SK-N-MC (cell line): ENCODE results near the gene AP3B1.
A peak's percentile ranks its signal among the peaks of the same experiment; 100 is the strongest.

Experiments
- DNase-seq: peaks from one replicate; pipeline ENCODE4 v3.0.0-alpha.2; 2011; ENCODE audit warnings: low read depth, low spot score
- H3K27ac ChIP-seq: fragments of 200-600 bp; sonication (generic); 2 replicates; pipeline ENCODE4 v1.5.1; 2016; ENCODE audit warnings: mixed run types
- H3K36me3 ChIP-seq: fragments of 200-600 bp; sonication (generic); 2 replicates; pipeline ENCODE4 v1.6.1; 2017; ENCODE audit warnings: antibody characterized with exemption, low read length, mixed read lengths; ENCODE audit not compliant: insufficient read depth
- H3K4me3 ChIP-seq: fragments of 200-600 bp; sonication (generic); 2 replicates; pipeline ENCODE4 v1.5.1; 2016
- H3K9ac ChIP-seq: fragments of 200-600 bp; sonication (generic); 2 replicates; pipeline ENCODE4 v1.8.0; 2017; ENCODE audit warnings: mixed run types, mixed read lengths; ENCODE audit not compliant: insufficient read length
- H3K9me3 ChIP-seq: fragments of 200-600 bp; sonication (generic); 2 replicates; pipeline ENCODE4 v1.6.1; 2017; ENCODE audit warnings: low read depth, mild to moderate bottlenecking, antibody characterized with exemption, low read length, moderate library complexity, mixed read lengths
- EZH2 ChIP-seq: fragments of 200-600 bp; sonication (generic); IDR thresholded peaks from one replicate; pipeline ENCODE4 v1.6.1; 2017; ENCODE audit warnings: antibody characterized with exemption
- FOXP2 ChIP-seq: optimal IDR thresholded peaks from 2 replicates; pipeline ENCODE3; 2011; ENCODE audit warnings: mild to moderate bottlenecking, moderate library complexity; ENCODE audit not compliant: insufficient read depth; ENCODE audit errors: extremely low read length, control extremely low read depth
- POLR2AphosphoS5 ChIP-seq: IDR thresholded peaks from 2 replicates; pipeline ENCODE4 v1.6.1; 2012; ENCODE audit warnings: mild to moderate bottlenecking, low read depth, low read length, borderline replicate concordance

The AP3B1 gene

GRCh38 chr5:78327761-78328510, 33.4 kb upstream of the AP3B1 start:
- H3K27ac ChIP-seq: no peak overlapping the region
- no peak overlapping the region for H3K4me3 ChIP-seq
- no peak for TF ChIP-seq POLR2AphosphoS5
- no peak for TF ChIP-seq EZH2
- no peak for TF ChIP-seq FOXP2
- no peak overlapping the region for H3K9ac ChIP-seq
- H3K36me3 ChIP-seq: no peaks in the 10 kb centered on the region
- DNase-seq: no peak
- no peaks in the 10 kb centered on the region for H3K9me3 ChIP-seq

DNA sequence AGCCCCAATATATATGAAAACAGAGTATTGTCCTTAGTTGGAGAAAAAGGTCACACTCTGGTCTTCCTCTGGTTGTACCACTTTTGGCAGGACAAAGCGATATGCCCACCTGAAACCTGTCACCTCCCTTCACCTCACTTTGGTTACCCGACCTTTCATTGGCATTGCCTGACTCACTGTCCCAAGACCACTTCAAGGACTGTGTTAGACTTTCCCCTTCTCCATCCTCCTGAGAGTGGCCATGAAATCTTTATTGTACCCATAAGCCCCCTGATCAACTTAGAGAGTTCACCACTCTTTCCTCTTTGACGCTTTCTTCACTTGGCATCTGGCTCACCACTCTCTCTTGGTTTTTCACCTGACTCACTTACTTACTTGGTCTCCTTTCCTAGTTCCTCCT, 32.4 kb upstream of the AP3B1 start:
- Histone ChIP-seq H3K36me3 (no peaks in the 10 kb centered on the region), H3K9ac (no peak overlapping the region), H3K4me3 (no peak overlapping the region), H3K27ac (no peak overlapping the region), H3K9me3 (no peaks in the 10 kb centered on the region)
- DNase-seq: no peak
- TF ChIP-seq EZH2: no peak
- TF ChIP-seq POLR2AphosphoS5: no peak
- TF ChIP-seq FOXP2: no peak

DNA sequence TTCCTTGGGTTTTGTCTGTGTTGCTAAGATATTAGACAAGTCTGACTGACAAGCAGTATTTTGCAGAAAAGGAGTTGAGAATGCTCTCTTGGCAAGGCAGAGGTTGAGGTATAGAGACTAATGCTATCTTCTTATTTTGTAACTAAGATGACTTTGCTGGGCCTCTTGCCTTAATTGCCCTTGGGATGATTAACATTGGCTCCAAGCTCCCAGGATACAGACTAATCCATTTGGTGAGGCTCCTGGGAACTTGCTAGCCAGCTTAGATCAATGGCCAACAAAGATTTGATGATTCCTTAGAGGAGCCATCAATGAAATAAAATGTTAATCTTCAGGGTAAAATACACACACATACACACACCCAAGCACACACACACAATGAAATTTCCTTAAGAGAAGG, 28.7 kb upstream of the AP3B1 start:
- no peak overlapping the region for H3K9ac ChIP-seq

GRCh38 chr5:78320401-78320800, 25.9 kb upstream of the AP3B1 start:
- Histone ChIP-seq H3K27ac (no peak overlapping the region), H3K4me3 (no peak overlapping the region), H3K9ac (no peak overlapping the region), H3K9me3 (no peaks in the 10 kb centered on the region), H3K36me3 (no peaks in the 10 kb centered on the region)
- DNase-seq: peak; percentile 28
- TF ChIP-seq FOXP2 (no peak), POLR2AphosphoS5 (no peak), EZH2 (no peak)

More for the DNA sequence above, 28.7 kb upstream of the AP3B1 start:
- Histone ChIP-seq H3K27ac (no peak overlapping the region), H3K9me3 (no peaks in the 10 kb centered on the region), H3K4me3 (no peak overlapping the region), H3K36me3 (no peaks in the 10 kb centered on the region)
- DNase-seq: no peak
- TF ChIP-seq EZH2 (no peak), FOXP2 (no peak), POLR2AphosphoS5 (no peak)

GRCh38 chr5:78318337-78318736, 23.8 kb upstream of the AP3B1 start:
- Histone ChIP-seq H3K4me3 (no peak overlapping the region), H3K36me3 (no peaks in the 10 kb centered on the region), H3K27ac (no peak overlapping the region), H3K9ac (no peak overlapping the region), H3K9me3 (no peaks in the 10 kb centered on the region)
- DNase-seq: no peak
- TF ChIP-seq FOXP2: no peak
- no peak for TF ChIP-seq EZH2

DNA sequence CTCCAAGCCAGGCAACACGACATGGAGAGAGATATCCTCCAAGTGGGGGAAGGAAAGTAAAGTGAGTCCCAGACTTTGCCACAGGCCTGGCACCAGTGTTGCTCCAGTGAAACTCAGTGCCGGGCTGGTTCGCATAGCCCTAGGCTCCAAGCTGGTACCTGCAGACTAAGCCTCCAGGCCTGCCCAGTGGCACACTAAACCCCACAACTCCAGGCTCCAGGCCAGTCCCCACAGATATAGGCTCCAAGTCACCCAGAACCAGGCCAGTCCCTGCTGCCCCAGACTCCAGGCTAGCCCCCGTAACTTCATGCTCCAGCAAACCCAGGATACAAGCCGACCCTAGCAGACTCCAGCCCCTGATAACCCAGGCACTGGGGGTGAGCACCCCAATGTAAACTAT, 23.0 kb upstream of the AP3B1 start:
- Histone ChIP-seq H3K9ac (no peak overlapping the region), H3K9me3 (no peaks in the 10 kb centered on the region), H3K4me3 (no peak overlapping the region), H3K27ac (no peak overlapping the region), H3K36me3 (no peaks in the 10 kb centered on the region)
- no peak for DNase-seq
- TF ChIP-seq FOXP2: no peak
- no peak for TF ChIP-seq EZH2
- TF ChIP-seq POLR2AphosphoS5: no peak

DNA sequence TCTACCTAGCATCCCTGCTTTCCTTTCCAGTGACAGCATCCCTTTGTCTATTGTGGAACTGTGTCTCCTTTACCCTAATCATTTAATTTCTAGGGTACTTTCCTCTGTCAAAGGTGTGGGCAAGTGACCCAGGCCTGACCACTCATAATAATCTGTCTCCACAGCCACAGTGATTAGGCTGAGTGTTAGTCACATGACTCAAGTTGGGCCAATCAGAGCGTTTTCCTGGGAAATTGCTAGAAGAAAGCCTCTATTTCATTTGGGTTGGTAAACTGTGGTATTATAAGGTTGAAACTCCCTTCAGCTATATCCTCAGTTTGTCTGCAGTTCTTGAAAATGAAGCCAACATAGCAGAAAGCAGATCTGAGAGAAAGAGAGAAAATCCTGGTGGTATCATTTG, 14.2 kb upstream of the AP3B1 start:
- TF ChIP-seq FOXP2: no peak
- TF ChIP-seq EZH2: no peak
- TF ChIP-seq POLR2AphosphoS5: no peak
- no peak overlapping the region for H3K9ac ChIP-seq
- no peak overlapping the region for H3K27ac ChIP-seq
- no peaks in the 10 kb centered on the region for H3K9me3 ChIP-seq
- DNase-seq: no peak
- H3K4me3 ChIP-seq: no peak overlapping the region
- no peaks in the 10 kb centered on the region for H3K36me3 ChIP-seq

GRCh38 chr5:78300464-78301045, 6.1 kb upstream of the AP3B1 start:
- no peaks in the 10 kb centered on the region for H3K9me3 ChIP-seq
- peak overlapping the region; percentile 23; the same call in 1 of the 2 replicates for H3K4me3 ChIP-seq
- no peaks in the 10 kb centered on the region for H3K36me3 ChIP-seq
- H3K9ac ChIP-seq: no peak overlapping the region
- DNase-seq: no peak
- no peak overlapping the region for H3K27ac ChIP-seq
- TF ChIP-seq FOXP2 (no peak), EZH2 (no peak), POLR2AphosphoS5 (no peak)
